Measurements from ENCODE around the gene FGFRL1. TPM values are rescaled to one million over a fixed set of nuclear protein-coding genes. Genes with fewer than 3 reads are reported as not detected.
"Not testable (repeated sequence)": the region's sequence is repeated elsewhere in the genome, so short reads cannot be mapped to it uniquely, and the experiment has no call there.

The FGFRL1 gene
- total RNA-seq, 1 donor, result 43.1 TPM

GRCh38 chr4:1047976-1048772, 36.7 kb downstream of the FGFRL1 start:
- no peak for DNase-seq (ENCODE audit: low read depth in 2 of 3, low spot score in 2 of 3)

DNA sequence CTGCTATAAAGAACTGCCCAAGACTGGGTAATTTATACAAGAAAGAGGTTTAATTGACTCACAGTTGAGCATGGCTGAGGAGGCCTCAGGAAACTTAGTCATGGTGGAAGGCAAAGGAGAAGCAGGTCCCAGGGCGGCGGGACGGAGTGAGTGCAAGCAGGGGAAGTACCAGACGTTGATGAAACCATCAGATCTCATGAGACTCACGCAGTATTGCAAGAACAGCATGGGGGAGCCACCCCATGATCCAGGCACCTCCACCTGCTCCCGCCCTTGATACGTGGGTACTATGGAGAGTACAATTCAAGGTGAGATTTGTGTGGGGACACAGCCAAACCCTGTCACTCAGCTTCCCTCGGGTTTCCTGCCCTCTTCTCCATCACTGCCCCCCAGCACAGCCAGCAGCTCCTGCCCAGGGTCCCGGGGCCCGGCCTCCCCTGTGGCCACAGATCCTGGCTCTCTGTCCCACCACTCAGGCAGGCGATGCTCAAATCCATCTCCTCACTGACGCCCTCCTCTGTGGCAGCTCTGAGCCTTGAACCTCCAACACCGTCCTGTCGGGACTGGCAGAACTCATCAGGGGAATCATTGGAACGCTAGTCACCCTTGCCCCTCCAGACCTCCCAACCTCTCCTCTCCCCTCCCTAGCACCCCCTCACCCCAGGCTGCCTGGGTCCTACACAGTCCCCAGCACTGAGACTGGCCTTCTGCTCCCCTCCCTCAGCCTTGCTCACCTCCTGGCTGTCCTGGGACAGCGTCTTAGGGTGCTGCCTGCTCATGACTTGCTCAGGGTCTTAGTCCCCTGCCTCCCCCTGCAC, 37.6 kb downstream of the FGFRL1 start:
- DNase-seq (ENCODE audit: low read depth in 2 of 3, low spot score in 2 of 3), result peak in 1 of 3 donors; percentile 56

DNA sequence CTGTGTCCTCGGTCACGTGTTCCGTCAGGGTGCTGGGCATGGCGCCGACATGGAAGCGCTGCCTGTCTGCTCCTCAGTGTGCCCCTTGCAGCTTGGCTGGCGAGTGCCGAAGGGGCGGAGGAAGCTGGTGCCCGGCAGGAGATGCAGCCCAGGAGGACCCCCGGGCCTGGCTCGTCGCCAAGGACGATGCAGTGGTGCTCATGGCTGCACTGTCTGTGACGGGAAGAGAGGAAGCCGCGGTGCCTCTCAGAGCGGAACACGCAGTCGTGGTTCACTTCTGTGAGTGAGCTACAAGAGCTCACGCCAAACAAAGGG, 38.1 kb downstream of the FGFRL1 start:
- no peak for DNase-seq (ENCODE audit: low read depth in 2 of 3, low spot score in 2 of 3)

- no peak for DNase-seq (ENCODE audit: low read depth in 2 of 3, low spot score in 2 of 3)
These were observed 39.2 kb downstream of the FGFRL1 start for GRCh38 chr4:1050486-1051213.

DNA sequence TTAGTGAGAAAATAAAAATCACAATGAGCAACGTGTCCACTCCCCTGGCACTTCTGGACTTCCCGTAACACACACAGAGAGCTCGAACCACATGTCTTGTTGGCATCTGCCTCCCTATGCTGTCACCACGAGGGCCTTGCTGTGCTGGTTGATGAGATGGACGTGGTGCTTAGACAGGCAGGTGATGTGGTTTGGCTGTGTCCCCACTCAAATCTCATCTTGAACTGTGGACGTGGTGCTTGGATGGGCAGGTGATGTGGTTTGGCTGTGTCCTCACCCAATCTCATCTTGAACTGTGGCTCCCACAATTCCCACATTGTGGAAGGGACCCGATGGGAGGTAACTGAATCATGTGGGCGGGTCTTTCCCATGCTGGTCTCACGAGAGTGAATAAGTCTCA, 40.0 kb downstream of the FGFRL1 start:
- no peak for DNase-seq (ENCODE audit: low read depth in 2 of 3, low spot score in 2 of 3)

DNA sequence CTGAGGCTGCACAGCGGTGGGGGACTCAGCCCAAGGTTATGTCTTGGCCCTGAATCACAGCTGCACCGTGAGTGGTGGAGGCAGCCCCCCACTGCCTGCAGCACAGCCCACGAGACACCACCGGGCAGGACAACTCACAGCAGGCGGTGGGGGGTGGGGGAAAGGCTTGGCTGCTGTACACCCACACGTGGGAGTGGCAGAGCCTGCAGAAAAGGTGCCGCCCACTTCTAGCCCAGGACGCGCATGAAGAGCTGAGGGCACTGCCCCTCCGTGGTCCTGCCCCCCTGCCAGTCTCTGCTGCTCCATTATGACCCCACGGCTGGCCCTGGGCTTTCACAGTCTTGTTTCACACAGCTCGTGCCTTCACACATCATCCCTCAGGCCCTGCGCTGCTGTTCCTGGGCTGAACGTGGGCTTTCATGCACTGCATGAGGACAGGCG, 40.8 kb downstream of the FGFRL1 start:
- DNase-seq (ENCODE audit: low read depth in 2 of 3, low spot score in 2 of 3), result no peak

GRCh38 chr4:1053080-1053661, 41.7 kb downstream of the FGFRL1 start:
- DNase-seq (ENCODE audit: low read depth in 2 of 3, low spot score in 2 of 3), result no peak

DNA sequence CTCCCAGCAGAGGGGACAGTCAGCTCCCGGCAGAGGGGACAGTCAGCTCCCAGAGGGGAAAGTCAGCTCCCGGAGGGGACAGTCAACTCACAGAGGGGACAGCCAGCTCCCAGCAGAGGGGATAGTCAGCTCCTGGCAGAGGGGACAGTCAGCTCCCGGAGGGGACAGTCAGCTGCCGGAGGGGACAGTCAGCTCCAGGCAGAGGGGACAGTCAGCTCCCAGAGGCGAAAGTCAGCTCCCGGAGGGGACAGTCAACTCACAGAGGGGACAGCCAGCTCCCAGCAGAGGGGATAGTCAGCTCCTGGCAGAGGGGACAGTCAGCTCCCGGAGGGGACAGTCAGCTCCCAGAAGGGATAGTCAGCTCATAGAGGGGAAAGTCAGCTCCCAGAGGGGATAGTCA, 42.5 kb downstream of the FGFRL1 start:
- not testable (repeated sequence) for DNase-seq (ENCODE audit: low read depth in 2 of 3, low spot score in 2 of 3)

GRCh38 chr4:1054696-1055242, 43.3 kb downstream of the FGFRL1 start:
- DNase-seq (ENCODE audit: low read depth in 2 of 3, low spot score in 2 of 3), result not testable (repeated sequence)

DNA sequence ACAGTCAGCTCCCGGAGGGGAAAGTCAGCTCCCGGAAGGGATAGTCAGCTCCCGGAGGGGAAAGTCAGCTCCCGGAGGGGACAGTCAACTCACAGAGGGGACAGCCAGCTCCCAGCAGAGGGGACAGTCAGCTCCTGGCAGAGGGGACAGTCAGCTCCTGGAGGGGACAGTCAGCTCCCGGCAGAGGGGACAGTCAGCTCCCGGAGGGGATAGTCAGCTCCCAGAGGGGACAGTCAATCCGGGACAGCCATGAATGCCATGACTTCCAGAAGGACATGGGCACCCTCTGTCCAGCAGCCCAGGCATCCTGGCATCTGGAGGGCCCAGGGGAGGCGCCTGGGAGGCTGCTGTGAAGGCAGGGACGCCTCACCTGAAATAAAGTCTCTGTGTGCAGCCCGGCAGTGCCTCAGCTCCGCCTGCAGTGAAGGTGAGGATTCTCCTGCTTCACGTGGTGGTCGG, 43.8 kb downstream of the FGFRL1 start:
- DNase-seq (ENCODE audit: low read depth in 2 of 3, low spot score in 2 of 3), result not testable (repeated sequence)

GRCh38 chr4:1055721-1056590, 44.5 kb downstream of the FGFRL1 start:
- peak; percentile 61 to 93 (median 88) for DNase-seq (ENCODE audit: low read depth in 2 of 3, low spot score in 2 of 3)

DNA sequence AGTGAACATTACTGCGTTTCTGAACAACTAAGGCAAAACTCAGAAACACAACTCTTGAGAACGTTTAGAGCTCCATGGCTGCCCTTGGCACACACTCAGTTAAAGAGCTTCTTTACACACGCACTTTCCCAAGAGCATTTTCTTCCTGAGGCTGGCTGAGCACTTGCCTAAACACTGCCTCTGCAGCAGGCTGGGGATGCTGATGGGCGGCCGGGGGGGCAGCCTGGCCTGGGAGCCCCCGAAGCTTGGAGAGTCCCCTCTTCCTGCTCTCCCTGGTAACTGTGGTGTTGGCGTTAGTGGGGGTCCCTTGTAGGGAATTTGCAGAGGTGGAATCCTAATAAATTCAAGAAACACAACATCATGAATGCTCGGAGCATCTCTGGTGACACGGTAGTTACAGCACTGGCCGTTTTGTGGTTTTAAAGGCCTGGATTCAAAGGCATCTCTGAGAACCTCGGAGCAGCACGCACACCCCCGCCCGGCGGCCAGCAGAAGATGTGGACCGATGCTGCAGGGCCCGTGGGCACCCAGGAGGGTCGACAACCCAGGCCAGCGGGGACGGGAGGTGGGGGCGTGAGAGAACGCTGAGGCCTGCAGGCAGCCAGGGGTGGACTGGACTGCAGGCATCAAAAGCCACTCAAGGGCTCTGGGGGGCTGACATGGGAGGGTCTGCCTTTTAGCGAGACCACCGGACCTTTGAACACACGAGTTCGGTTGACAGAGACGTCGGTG, 45.4 kb downstream of the FGFRL1 start:
- no peak for DNase-seq (ENCODE audit: low read depth in 2 of 3, low spot score in 2 of 3)

- no peak for DNase-seq (ENCODE audit: low read depth in 2 of 3, low spot score in 2 of 3)
These were observed 45.9 kb downstream of the FGFRL1 start for GRCh38 chr4:1057403-1057745.

DNA sequence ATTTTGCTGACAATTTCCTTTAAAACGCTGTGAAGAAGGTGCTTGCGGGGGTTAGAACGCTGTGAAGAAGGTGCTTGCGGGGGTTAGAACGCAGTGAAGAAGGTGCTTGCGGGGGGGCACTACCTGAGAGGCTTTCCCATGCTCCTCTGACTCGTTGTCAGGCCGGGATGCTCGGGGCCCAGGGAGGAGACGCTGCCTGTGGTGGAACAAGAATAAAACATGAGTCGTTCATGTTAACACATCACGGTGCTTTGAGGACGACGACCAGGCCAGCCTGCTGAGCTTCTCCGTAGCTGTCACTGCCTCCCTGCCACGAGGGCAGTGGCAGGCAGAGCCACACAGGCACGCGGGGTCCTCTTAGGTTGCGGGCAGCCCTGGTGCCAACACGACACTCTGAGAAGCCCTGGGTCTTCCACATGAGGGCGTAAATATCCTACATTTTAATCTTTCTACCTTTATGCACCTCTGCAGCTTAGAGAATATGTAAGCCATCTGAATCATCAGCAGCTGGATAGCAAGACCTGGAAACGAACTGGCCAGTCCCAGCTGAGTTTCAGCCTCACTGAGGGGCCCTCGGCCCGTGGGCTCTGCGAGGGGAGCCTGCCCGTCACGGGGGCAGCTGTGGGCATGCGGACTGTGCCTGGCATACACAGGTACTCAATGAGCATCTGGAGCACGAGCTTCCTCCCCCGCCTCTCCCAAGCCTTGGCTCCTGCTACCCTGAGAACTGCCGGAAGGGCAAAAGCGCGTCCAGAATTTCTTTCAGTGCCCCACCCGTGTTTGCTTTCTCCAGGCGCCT, 47.0 kb downstream of the FGFRL1 start:
- DNase-seq (ENCODE audit: low read depth in 2 of 3, low spot score in 2 of 3), result no peak

DNA sequence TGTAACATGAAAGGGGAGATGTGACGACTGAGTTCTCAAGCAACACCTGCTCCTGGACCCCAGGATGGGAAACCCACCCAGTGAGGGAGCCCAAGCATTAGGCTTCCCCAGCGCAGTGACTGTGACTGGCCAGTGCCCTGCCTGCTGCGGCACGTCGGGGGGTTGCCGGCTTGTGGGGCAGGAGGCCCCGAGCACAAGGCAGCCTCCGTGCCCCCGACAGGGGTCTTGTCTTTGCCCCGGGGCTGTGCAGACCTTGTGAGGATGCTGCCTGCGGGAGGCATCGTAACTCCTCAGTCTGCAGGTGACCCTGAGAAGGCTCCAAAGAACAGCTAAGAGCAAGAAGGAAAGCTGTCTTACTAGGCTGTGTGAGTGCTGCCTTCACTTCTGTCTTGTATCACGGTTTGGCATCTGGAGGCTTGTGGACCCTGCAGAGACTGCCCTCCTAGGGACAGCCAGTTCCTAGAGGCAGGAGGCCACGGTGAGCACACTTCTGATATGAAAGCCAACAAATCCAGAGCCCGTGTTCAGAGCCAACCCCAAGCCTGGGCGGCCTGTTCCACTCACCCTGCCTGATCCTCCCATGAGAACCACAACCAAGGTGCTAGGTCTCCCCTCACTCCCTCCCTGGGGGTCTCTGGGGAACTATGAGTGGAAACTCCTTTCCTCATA, 47.7 kb downstream of the FGFRL1 start:
- no peak for DNase-seq (ENCODE audit: low read depth in 2 of 3, low spot score in 2 of 3)

DNA sequence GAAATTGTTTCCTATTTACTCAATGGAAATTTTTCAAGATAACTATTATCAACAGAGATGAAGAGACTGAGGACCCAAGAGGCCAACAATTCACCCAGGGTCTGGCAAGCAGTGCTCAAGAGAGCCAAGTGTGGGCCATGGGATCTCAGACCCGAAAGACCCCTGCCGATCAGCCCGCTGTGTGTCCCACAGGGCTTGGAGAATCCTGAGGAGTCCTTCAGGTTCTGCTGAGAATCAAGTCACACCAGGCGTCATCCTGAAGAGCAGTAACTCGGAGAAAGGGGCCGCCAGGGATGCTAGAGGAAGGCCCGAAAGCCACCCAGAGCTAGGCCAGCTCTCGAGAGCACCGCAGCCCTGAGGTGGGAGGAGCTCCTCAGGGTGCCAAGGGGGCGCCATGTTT, 48.7 kb downstream of the FGFRL1 start:
- DNase-seq (ENCODE audit: low read depth in 2 of 3, low spot score in 2 of 3), result no peak

DNA sequence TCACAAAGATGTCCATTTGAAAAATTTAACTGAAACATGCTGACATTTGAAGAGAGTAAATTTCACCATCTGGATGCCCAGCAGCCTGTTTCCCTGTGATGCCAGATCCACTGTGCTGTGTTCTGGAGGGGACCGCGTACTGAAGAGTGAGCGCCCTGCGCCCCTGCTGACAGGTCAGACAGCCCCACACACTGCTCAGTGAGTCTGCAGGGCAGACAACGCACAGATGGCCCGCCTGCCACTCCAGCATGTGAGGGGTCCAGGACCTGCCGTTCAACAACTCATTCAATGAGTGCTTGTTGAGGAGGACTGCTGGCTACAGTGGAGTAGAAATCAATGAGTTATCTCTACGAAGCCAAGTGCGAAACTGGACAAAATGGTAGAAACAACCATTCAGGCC, 49.2 kb downstream of the FGFRL1 start:
- no peak for DNase-seq (ENCODE audit: low read depth in 2 of 3, low spot score in 2 of 3)
